Pancreas (tissue), 10 donors: ENCODE measurements around the gene TMEM31. TPM values are rescaled to one million over a fixed set of nuclear protein-coding genes. Genes with fewer than 3 reads are reported as not detected.

Source experiments
- ATAC-seq, 4 donors: fragments of 200-7000 bp; cut with Tn5 transposase; one replicate each; pipeline versions ENCODE4 v1.8.0 to v1.9.1; 2020; ENCODE audit warnings: mild to moderate bottlenecking in 4 of 4, moderate library complexity in 4 of 4
- DNase-seq, 6 donors: peaks; one replicate each; pipeline ENCODE4 v3.0.0-alpha.2; 2020
- FAIRE-seq: peaks from 2 replicates; lab custom pipeline; 2012; peaks lifted over from hg19 to GRCh38; lab: Jason Lieb, UNC
- H3K27ac ChIP-seq, 4 donors: fragments of 200-600 bp; sonication (generic); 1 replicate in 3 of 4; 2 replicates in 1 of 4; pipeline versions ENCODE4 v1.5.0 to v1.8.0; 2020
- H3K27me3 ChIP-seq, 4 donors: fragments of 200-600 bp; one replicate each; pipeline ENCODE4 v1.8.0; 2021
- H3K36me3 ChIP-seq, 3 donors: fragments of 200-600 bp; sonication (generic) in 1 of 3; one replicate each; pipeline versions ENCODE4 v1.5.0 to v1.8.0; 2020 to 2021
- H3K4me1 ChIP-seq, 3 donors: fragments of 200-600 bp; one replicate each; pipeline ENCODE4 v1.8.0; 2021
- H3K4me3 ChIP-seq, 4 donors: fragments of 200-600 bp; sonication (generic) in 2 of 4; one replicate each; pipeline versions ENCODE4 v1.5.0 to v1.8.0; 2020 to 2021
- H3K9me3 ChIP-seq, 4 donors: fragments of 200-600 bp; one replicate each; pipeline ENCODE4 v1.8.0; 2021
- WGBS, 2 donors: extraction: QIAGEN DNeasy Blood & Tissue Kit; methylation state at CpG; one replicate each; pipeline ENCODE4 v1.1.7; 2013; 5-methylcytosine and 5-hydroxymethylcytosine counted together
- intact Hi-C, 3 donors: fragments of 100-400 bp; cut with DNase I; formaldehyde crosslinking; loops; one replicate each; pipeline versions ENCODE4 v1.11.1 to v1.14.2; 2022
- polyA plus RNA-seq, 2 donors: library from polyadenylated mRNA; stranded (reverse); fragments of 200-250 nt; gene quantifications; one replicate each; pipeline ENCODE4 v1.2.3, GENCODE V29; 2013
- total RNA-seq, 6 donors: library from RNA; stranded (reverse); fragmentation: NEBNext Ultra II Directional in 4 of 6; extraction: Animal tissue kit (Norgen Biotek cat#: 25700) in 4 of 6; gene quantifications; one replicate each; pipeline versions ENCODE4 v1.2.1 to v1.2.4, GENCODE V29; 2021 to 2023
- TF ChIP-seq, protein P1 (sequence below), 4 donors: fragments of 200-600 bp; sonication (generic) in 3 of 4; IDR thresholded peaks; one replicate each; pipeline versions ENCODE4 v1.5.0 to v1.8.0; 2021; ENCODE audit warnings: antibody characterized with exemption in 4 of 4
- donor health status: healthy with polysubstance abuse.
- donor health status: DM: no; HTN: no; CAD: no; lungs with moderate emphysema.
- donor health status: DM: no; HTN: no; CAD: no.
- donor health status: control.
- donor health status: control.
- donor health status: Bipolar disorder and iron deficiency.
- donor health status: DM: yes; HTN: yes; CAD: no.
- donor health status: DM: no; HTN: no; CAD: no.
- donor health status: DM: no; HTN: no; CAD: no.
- donor health status: DM: yes; HTN: yes; CAD: no.

The TMEM31 gene
- total and polyA plus RNA-seq, 8 donors, result 0.35 TPM; not detected in 7

DNA sequence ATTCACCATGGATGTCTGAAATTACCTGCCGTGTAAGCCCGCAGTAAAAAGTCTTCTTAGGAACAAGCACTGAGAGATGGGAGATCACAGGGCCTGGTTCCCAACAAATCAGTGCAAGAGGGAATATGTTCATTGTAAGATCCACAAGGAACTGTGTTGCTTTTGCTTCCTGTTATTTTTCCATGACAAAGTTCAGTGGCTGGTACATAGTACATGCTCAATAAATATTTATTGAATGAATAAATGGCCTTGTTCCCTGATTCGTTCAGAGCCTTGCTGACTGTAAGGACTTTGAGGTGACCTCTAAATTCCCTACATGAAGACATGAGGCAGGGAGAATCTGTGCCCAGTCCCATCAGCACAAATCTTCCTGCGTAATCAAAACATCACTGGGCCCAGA is 7.4 kb downstream of the TMEM31 start:
- FAIRE-seq, result no peak
- no peak for DNase-seq
- Histone ChIP-seq H3K27ac (no peak overlapping the region), H3K36me3 (no peaks in the 10 kb centered on the region), H3K4me3 (no peak overlapping the region), H3K4me1 (no peaks in the 10 kb centered on the region), H3K27me3 (no peaks in the 10 kb centered on the region), H3K9me3 (no peaks in the 10 kb centered on the region)
- 85 to 87% methylated on average over 4 of the region's 4 CpGs for WGBS, 2 donors
- intact Hi-C loops, result no loop called here
- TF ChIP-seq, protein P1, sequence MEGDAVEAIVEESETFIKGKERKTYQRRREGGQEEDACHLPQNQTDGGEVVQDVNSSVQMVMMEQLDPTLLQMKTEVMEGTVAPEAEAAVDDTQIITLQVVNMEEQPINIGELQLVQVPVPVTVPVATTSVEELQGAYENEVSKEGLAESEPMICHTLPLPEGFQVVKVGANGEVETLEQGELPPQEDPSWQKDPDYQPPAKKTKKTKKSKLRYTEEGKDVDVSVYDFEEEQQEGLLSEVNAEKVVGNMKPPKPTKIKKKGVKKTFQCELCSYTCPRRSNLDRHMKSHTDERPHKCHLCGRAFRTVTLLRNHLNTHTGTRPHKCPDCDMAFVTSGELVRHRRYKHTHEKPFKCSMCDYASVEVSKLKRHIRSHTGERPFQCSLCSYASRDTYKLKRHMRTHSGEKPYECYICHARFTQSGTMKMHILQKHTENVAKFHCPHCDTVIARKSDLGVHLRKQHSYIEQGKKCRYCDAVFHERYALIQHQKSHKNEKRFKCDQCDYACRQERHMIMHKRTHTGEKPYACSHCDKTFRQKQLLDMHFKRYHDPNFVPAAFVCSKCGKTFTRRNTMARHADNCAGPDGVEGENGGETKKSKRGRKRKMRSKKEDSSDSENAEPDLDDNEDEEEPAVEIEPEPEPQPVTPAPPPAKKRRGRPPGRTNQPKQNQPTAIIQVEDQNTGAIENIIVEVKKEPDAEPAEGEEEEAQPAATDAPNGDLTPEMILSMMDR (IDR thresholded peaks at IDR 0.05), result no peak
- no peak for ATAC-seq

DNA sequence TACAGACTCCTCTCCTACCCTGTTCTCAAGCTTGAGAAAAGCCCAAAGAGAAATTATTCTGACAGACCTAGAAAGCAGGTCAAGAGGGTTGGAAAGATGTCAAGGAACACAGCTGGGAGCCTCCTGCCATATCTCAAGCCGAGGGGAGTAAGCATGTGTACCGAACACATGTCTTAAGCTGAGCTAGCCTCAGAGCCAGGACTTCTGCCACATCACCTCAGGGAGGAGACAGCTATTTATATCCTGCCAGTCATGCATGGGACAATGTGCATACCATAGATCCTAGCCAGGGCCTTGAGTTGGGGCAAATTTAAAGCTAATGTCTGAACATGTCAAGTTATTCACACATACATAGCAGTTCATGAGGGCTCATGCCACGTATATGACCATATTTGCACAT is 11.8 kb downstream of the TMEM31 start:
- Histone ChIP-seq H3K27me3 (no peaks in the 10 kb centered on the region), H3K4me1 (no peaks in the 10 kb centered on the region), H3K9me3 (no peaks in the 10 kb centered on the region), H3K27ac (no peak overlapping the region), H3K36me3 (no peaks in the 10 kb centered on the region), H3K4me3 (no peak overlapping the region)
- intact Hi-C loops, result no loop called here
- FAIRE-seq (no peak), ATAC-seq (peak in 1 of 4 donors; percentile 57), DNase-seq (no peak)
- TF ChIP-seq, protein P1 (IDR thresholded peaks at IDR 0.05), result no peak
- WGBS, 2 donors, result 35 to 47% methylated on average over 3 of the region's 3 CpGs

DNA sequence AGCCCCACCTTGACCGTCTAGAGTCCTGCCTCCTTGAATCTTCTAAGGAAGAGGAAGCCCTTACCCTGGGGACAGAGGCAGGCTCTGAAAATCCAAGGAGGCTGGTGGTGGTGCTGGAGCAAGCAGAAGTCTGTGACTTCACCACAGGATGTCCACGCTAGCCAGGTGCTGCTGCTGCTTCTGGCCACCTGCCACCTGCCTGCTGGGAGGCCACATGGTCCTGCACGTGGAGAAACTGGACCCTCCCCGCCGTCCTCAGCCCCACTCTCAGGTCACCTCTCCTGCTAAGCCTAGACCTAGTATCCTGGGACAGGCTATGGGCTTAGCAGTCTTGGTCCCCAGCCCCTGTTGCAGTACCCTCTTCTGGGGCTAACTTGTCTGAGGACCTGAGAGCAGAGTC is 15.8 kb downstream of the TMEM31 start:
- DNase-seq, result peak in 2 of 6 donors; percentile 28 to 63
- intact Hi-C loops, result no loop called here
- Histone ChIP-seq H3K36me3 (no peaks in the 10 kb centered on the region), H3K4me3 (no peak overlapping the region), H3K9me3 (no peaks in the 10 kb centered on the region), H3K4me1 (no peaks in the 10 kb centered on the region), H3K27me3 (peaks cover 0 to 3% (median 0%) of the 10 kb centered on the region in 4 donors), H3K27ac (no peak overlapping the region)
- no peak for FAIRE-seq
- TF ChIP-seq, protein P1 (IDR thresholded peaks at IDR 0.05), result no peak
- ATAC-seq, result no peak
- WGBS, 2 donors, result 32 to 45% methylated on average over 5 of the region's 5 CpGs

DNA sequence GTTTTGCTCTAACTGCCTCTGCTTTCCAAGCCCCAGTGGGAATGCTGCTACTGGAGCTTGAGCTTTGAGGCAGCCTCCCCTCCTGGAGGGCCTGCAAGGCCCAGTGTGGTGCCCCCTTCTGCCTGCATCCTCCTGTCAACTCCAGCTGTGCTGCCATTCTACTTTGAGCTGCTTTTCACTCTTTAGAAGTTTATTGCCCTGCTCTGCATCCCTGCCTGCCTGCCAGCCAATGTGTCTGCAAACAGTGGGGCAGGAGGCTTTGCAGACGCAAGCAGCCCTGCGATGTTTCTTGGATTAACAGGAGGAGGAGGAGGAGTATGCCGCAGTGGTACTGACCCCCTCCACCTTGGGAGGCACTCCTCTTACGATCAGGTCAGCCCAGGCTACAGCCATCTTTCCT is 16.4 kb downstream of the TMEM31 start:
- H3K9me3 ChIP-seq, result no peaks in the 10 kb centered on the region
- TF ChIP-seq, protein P1 (IDR thresholded peaks at IDR 0.05), result no peak
- DNase-seq, result no peak
- intact Hi-C loops, result no loop called here
- H3K4me1 ChIP-seq, result no peaks in the 10 kb centered on the region
- H3K4me3 ChIP-seq, result no peak overlapping the region
- ATAC-seq, result no peak
- H3K27me3 ChIP-seq, result peaks cover 0 to 7% (median 0%) of the 10 kb centered on the region in 4 donors
- no peak for FAIRE-seq
- H3K36me3 ChIP-seq, result no peaks in the 10 kb centered on the region
- 69 to 79% methylated on average over 4 of the region's 4 CpGs for WGBS, 2 donors
- no peak overlapping the region for H3K27ac ChIP-seq

DNA sequence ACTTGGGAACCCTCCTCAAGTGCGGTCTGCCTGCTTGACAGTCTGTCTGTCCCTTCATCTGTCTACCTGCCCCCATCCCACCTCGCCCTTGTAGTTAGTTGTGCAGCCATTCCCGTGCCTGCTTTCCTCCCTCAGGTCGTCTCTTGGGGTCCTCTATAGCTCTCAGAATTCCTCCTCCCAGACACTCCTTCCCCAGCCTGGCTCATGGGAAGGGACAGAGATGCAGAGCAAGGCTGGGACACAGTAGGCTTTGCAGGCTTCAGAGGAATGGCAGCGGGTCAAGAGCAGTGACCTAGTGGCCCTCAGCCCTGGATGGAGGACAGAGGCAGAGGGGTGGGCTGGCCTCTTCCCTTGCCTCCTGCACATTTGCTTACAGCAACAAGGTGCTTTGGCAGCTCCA is 18.3 kb downstream of the TMEM31 start:
- Histone ChIP-seq H3K27ac (no peak overlapping the region), H3K36me3 (no peaks in the 10 kb centered on the region), H3K4me3 (no peak overlapping the region), H3K27me3 (peaks cover 0 to 14% (median 1%) of the 10 kb centered on the region in 4 donors), H3K4me1 (no peaks in the 10 kb centered on the region), H3K9me3 (no peaks in the 10 kb centered on the region)
- intact Hi-C loops, result no loop called here
- TF ChIP-seq, protein P1 (IDR thresholded peaks at IDR 0.05), result no peak
- ATAC-seq (no peak), FAIRE-seq (no peak), DNase-seq (no peak)
- WGBS, 2 donors, result 32 to 43% methylated on average over 5 of the region's 5 CpGs
